Measurements from ENCODE around the gene MRPL20.

DNA sequence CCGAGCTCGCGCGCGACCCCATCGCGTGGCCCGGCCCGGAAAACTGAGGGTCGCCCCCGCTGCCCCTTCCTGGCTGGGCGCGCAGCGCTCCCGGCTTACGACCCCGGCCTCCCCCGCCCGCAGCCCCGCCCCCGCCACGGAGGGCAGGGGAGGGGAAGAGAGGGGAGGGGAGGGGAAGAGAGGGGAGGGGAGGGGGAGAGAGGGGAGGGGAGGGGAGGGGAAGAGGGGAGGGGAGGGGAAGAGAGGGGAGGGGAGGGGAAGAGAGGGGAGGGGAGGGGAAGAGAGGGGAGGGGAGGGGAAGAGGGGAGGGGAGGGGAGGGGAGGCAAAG, 20.7 kb upstream of the MRPL20 start:
- TF ChIP-seq, protein P1, sequence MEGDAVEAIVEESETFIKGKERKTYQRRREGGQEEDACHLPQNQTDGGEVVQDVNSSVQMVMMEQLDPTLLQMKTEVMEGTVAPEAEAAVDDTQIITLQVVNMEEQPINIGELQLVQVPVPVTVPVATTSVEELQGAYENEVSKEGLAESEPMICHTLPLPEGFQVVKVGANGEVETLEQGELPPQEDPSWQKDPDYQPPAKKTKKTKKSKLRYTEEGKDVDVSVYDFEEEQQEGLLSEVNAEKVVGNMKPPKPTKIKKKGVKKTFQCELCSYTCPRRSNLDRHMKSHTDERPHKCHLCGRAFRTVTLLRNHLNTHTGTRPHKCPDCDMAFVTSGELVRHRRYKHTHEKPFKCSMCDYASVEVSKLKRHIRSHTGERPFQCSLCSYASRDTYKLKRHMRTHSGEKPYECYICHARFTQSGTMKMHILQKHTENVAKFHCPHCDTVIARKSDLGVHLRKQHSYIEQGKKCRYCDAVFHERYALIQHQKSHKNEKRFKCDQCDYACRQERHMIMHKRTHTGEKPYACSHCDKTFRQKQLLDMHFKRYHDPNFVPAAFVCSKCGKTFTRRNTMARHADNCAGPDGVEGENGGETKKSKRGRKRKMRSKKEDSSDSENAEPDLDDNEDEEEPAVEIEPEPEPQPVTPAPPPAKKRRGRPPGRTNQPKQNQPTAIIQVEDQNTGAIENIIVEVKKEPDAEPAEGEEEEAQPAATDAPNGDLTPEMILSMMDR (IDR thresholded peaks at IDR 0.05) = no peak
- TF ChIP-seq POLR2A (IDR thresholded peaks at IDR 0.05) = no peak

Data from thyroid gland (tissue), 4 donors.